Liver (tissue), 9 donors: ENCODE results near the gene RALGPS1. TPM values are rescaled to one million over a fixed set of nuclear protein-coding genes. Genes with fewer than 3 reads are reported as not detected.

Source experiments
- DNase-seq: peaks from one replicate; pipeline ENCODE4 v3.0.0-alpha.2; 2017; ENCODE audit warnings: low spot score
- H3K27ac ChIP-seq, 2 donors: one replicate each; pipeline ENCODE4 v1.7.0; 2013; ENCODE audit warnings: inconsistent platforms in 2 of 2, low read length in 2 of 2, control low read depth in 1 of 2, low read depth in 1 of 2, mild to moderate bottlenecking in 1 of 2
- H3K27me3 ChIP-seq, 4 donors: one replicate each; pipeline versions ENCODE4 v1.6.1 to v1.7.0; 2013; ENCODE audit warnings: low read length in 3 of 4, inconsistent platforms in 1 of 4, mild to moderate bottlenecking in 1 of 4, moderate library complexity in 1 of 4; ENCODE audit not compliant: control insufficient read depth in 4 of 4, insufficient read depth in 4 of 4
- H3K36me3 ChIP-seq, 4 donors: one replicate each; pipeline versions ENCODE4 v1.6.1 to v1.7.0; 2013; ENCODE audit warnings: low read length in 3 of 4, mild to moderate bottlenecking in 3 of 4, low read depth in 1 of 4, moderate library complexity in 1 of 4; ENCODE audit not compliant: control insufficient read depth in 4 of 4, insufficient read depth in 3 of 4
- H3K4me1 ChIP-seq, 4 donors: one replicate each; pipeline versions ENCODE4 v1.6.1 to v1.7.0; 2013; ENCODE audit warnings: low read length in 3 of 4, mild to moderate bottlenecking in 3 of 4, moderate library complexity in 1 of 4; ENCODE audit not compliant: control insufficient read depth in 4 of 4, insufficient read depth in 4 of 4
- H3K4me3 ChIP-seq, 3 donors: one replicate each; pipeline versions ENCODE4 v1.6.1 to v1.7.0; 2013; ENCODE audit warnings: low read length in 3 of 3, control low read depth in 1 of 3, low read depth in 1 of 3, mild to moderate bottlenecking in 1 of 3
- H3K9ac ChIP-seq, 2 donors: one replicate each; pipeline ENCODE4 v1.7.0; 2013; ENCODE audit warnings: low read length in 2 of 2, mild to moderate bottlenecking in 2 of 2, moderate library complexity in 2 of 2, control low read depth in 1 of 2, low read depth in 1 of 2
- H3K9me3 ChIP-seq, 4 donors: one replicate each; pipeline versions ENCODE4 v1.6.1 to v1.7.0; 2013; ENCODE audit warnings: low read length in 3 of 4; ENCODE audit not compliant: control insufficient read depth in 4 of 4
- ATF3 ChIP-seq: IDR thresholded peaks from 2 replicates; pipeline ENCODE4 v1.6.1; 2016; ENCODE audit warnings: antibody characterized with exemption
- CTCF ChIP-seq: fragments of 150-350 bp; IDR thresholded peaks from 2 replicates; pipeline ENCODE4 v1.5.1; 2017; ENCODE audit warnings: improper control_type of control experiment, low read depth, low read length; ENCODE audit not compliant: missing input control
- EGR1 ChIP-seq, 2 donors: IDR thresholded peaks; 2 replicates each; pipeline ENCODE4 v1.6.1; 2016 to 2018; ENCODE audit warnings: antibody characterized with exemption in 2 of 2, low read depth in 2 of 2
- FOXA2 ChIP-seq: IDR thresholded peaks from 2 replicates; pipeline ENCODE4 v1.6.1; 2016; ENCODE audit warnings: antibody characterized with exemption
- GABPA ChIP-seq, 2 donors: IDR thresholded peaks in 1 of 2; conservative IDR thresholded peaks in 1 of 2; 2 replicates each; pipeline ENCODE4 v1.6.1; 2016; ENCODE audit warnings: antibody characterized with exemption in 2 of 2, mild to moderate bottlenecking in 1 of 2, moderate library complexity in 1 of 2
- HNF4A ChIP-seq, 2 donors: conservative IDR thresholded peaks; 2 replicates each; pipeline ENCODE4 v1.6.1; 2016; ENCODE audit warnings: antibody characterized with exemption in 2 of 2, mild to moderate bottlenecking in 2 of 2
- MAX ChIP-seq: IDR thresholded peaks from 2 replicates; pipeline ENCODE4 v1.6.1; 2016; ENCODE audit warnings: antibody characterized with exemption
- NR2F2 ChIP-seq: IDR thresholded peaks from 2 replicates; pipeline ENCODE4 v1.6.1; 2016; ENCODE audit warnings: antibody characterized with exemption
- RAD21 ChIP-seq, 2 donors: IDR thresholded peaks; 2 replicates each; pipeline ENCODE4 v1.6.1; 2016; ENCODE audit warnings: antibody characterized with exemption in 2 of 2, mild to moderate bottlenecking in 2 of 2
- REST ChIP-seq: IDR thresholded peaks from 2 replicates; pipeline ENCODE4 v1.6.1; 2016; ENCODE audit warnings: antibody characterized with exemption, mild to moderate bottlenecking
- SP1 ChIP-seq: IDR thresholded peaks from 2 replicates; pipeline ENCODE4 v1.6.1; 2018; ENCODE audit warnings: antibody characterized with exemption, mild to moderate bottlenecking
- TAF1 ChIP-seq: conservative IDR thresholded peaks from 2 replicates; pipeline ENCODE4 v1.6.1; 2016; ENCODE audit warnings: antibody characterized with exemption, mild to moderate bottlenecking
- YY1 ChIP-seq: IDR thresholded peaks from 2 replicates; pipeline ENCODE4 v1.6.1; 2016; ENCODE audit warnings: antibody characterized with exemption, mild to moderate bottlenecking
- WGBS: extraction: QIAGEN DNeasy Blood & Tissue Kit; methylation state at CpG from one replicate; pipeline ENCODE4 v1.1.7; 2013; 5-methylcytosine and 5-hydroxymethylcytosine counted together
- polyA plus RNA-seq, 2 donors: library from polyadenylated mRNA; stranded (reverse) in 1 of 2; unstranded in 1 of 2; fragments of 200-250 nt in 1 of 2; fragments of >200 nt in 1 of 2; fragmentation: Nextera tagmentation in 1 of 2; extraction: Ambion mirVana in 1 of 2; gene quantifications; one replicate each; pipeline versions ENCODE4 v1.2.1 to v1.2.3, GENCODE V29; 2013 to 2015
- total RNA-seq, 2 donors: library from RNA; depleted of rRNA; stranded (reverse); fragments of >200 nt; gene quantifications; one replicate each; pipeline ENCODE4 v1.2.3, GENCODE V29; 2014
- donor health status: healthy.
- donor health status: healthy.
- donor health status: healthy.
- donor health status: healthy.
- donor health status: healthy.

Gene RALGPS1
- total and polyA plus RNA-seq, 4 donors = 1.4 to 2.7 (median 2.0) TPM

GRCh38 chr9:126872516-126872915, 42.1 kb upstream of the RALGPS1 start:
- Histone ChIP-seq H3K4me1 (peaks cover 2 to 7% (median 6%) of the 10 kb centered on the region in 4 donors), H3K27me3 (no peaks in the 10 kb centered on the region), H3K9me3 (no peaks in the 10 kb centered on the region), H3K9ac (no peak overlapping the region), H3K36me3 (peaks cover 0 to 4% (median 1%) of the 10 kb centered on the region in 4 donors), H3K4me3 (no peak overlapping the region), H3K27ac (no peak overlapping the region)
- no peak for DNase-seq
- 87% methylated on average over 4 of the region's 4 CpGs for WGBS
- no peak for TF ChIP-seq REST
- TF ChIP-seq GABPA (IDR thresholded peaks at IDR 0.05 in 1 of 2, conservative IDR thresholded peaks at IDR 0.05 in 1 of 2) = no peak
- no peak for TF ChIP-seq ATF3
- TF ChIP-seq RAD21 (IDR thresholded peaks at IDR 0.05) = no peak
- no peak for TF ChIP-seq TAF1

- Histone ChIP-seq H3K4me3 (no peak overlapping the region), H3K27me3 (no peaks in the 10 kb centered on the region), H3K9ac (no peak overlapping the region), H3K27ac (no peak overlapping the region), H3K36me3 (peaks cover 0 to 8% (median 3%) of the 10 kb centered on the region in 4 donors), H3K9me3 (no peaks in the 10 kb centered on the region), H3K4me1 (peaks cover 2 to 7% (median 3%) of the 10 kb centered on the region in 4 donors)
- TF ChIP-seq EGR1 (IDR thresholded peaks at IDR 0.05; ENCODE audit: low read depth in 2 of 2) = no peak
- TF ChIP-seq SP1 = no peak
- no peak for TF ChIP-seq FOXA2
- TF ChIP-seq HNF4A (conservative IDR thresholded peaks at IDR 0.05) = no peak
- TF ChIP-seq YY1 = no peak
- TF ChIP-seq NR2F2 = no peak
- TF ChIP-seq CTCF = no peak
- TF ChIP-seq MAX = no peak
- no peak for DNase-seq
- WGBS = 85% methylated on average over 9 of the region's 9 CpGs
Observed at GRCh38 chr9:126874546-126875314, 39.9 kb upstream of the RALGPS1 start.
